Measurements from ENCODE around the gene KIF25.

KIF25 gene

GRCh38 chr6:168039301-168039700, 41.8 kb downstream of the KIF25 start:
- DNase-seq, result no peak

- DNase-seq, result no peak
These were observed 42.4 kb downstream of the KIF25 start for GRCh38 chr6:168039849-168040248.

- no peak for DNase-seq
These were observed 43.5 kb downstream of the KIF25 start for GRCh38 chr6:168040856-168041496.

GRCh38 chr6:168041928-168042327, 44.5 kb downstream of the KIF25 start:
- DNase-seq, result no peak

- no peak for DNase-seq
These were observed 45.1 kb downstream of the KIF25 start for GRCh38 chr6:168042426-168043192.

- DNase-seq, result no peak
These were observed 45.8 kb downstream of the KIF25 start for GRCh38 chr6:168043193-168043847.

GRCh38 chr6:168043848-168044415, 46.5 kb downstream of the KIF25 start:
- no peak for DNase-seq

- DNase-seq, result no peak
These were observed 47.2 kb downstream of the KIF25 start for GRCh38 chr6:168044521-168045130.

GRCh38 chr6:168045141-168045691, 47.7 kb downstream of the KIF25 start:
- no peak for DNase-seq

- no peak for DNase-seq
These were observed 48.5 kb downstream of the KIF25 start for GRCh38 chr6:168045706-168046620.

- DNase-seq, result no peak
These were observed 49.2 kb downstream of the KIF25 start for GRCh38 chr6:168046696-168047095.

- DNase-seq, result no peak
These were observed 50.6 kb downstream of the KIF25 start for GRCh38 chr6:168047841-168048723.

GRCh38 chr6:168048724-168049025, 51.2 kb downstream of the KIF25 start:
- no peak for DNase-seq

GRCh38 chr6:168049277-168049676, 51.8 kb downstream of the KIF25 start:
- DNase-seq, result no peak

- no peak for DNase-seq
These were observed 52.3 kb downstream of the KIF25 start for GRCh38 chr6:168049706-168050224.

GRCh38 chr6:168050225-168050880, 52.9 kb downstream of the KIF25 start:
- DNase-seq, result no peak

- no peak for DNase-seq
These were observed 53.6 kb downstream of the KIF25 start for GRCh38 chr6:168050881-168051586.

- no peak for DNase-seq
These were observed 54.2 kb downstream of the KIF25 start for GRCh38 chr6:168051648-168052047.

GRCh38 chr6:168052291-168052891, 54.9 kb downstream of the KIF25 start:
- no peak for DNase-seq
